ENCODE data around the gene YTHDF1.

Gene YTHDF1

GRCh38 chr20:63154395-63154794, 61.5 kb downstream of the YTHDF1 start:
- Histone ChIP-seq H3K4me3 (ENCODE audit: low read depth in 1 of 2, low read length in 2 of 2) (no peak overlapping the region), H3K36me3 (ENCODE audit: control insufficient read depth in 1 of 2, insufficient read depth in 2 of 2, low read length in 2 of 2) (no peaks in the 10 kb centered on the region), H3K27me3 (ENCODE audit: low read depth, low read length) (peaks cover 5% of the 10 kb centered on the region), H3K27ac (ENCODE audit: low read length) (no peak overlapping the region), H3K4me1 (ENCODE audit: control insufficient read depth in 1 of 2, insufficient read depth in 2 of 2, low read length in 2 of 2) (no peaks in the 10 kb centered on the region), H3K9me3 (ENCODE audit: control insufficient read depth in 1 of 2, low read length in 2 of 2) (no peaks in the 10 kb centered on the region)

- H3K27ac ChIP-seq (ENCODE audit: low read length): no peak overlapping the region
- H3K4me1 ChIP-seq (ENCODE audit: control insufficient read depth in 1 of 2, insufficient read depth in 2 of 2, low read length in 2 of 2): no peaks in the 10 kb centered on the region
- H3K36me3 ChIP-seq (ENCODE audit: control insufficient read depth in 1 of 2, insufficient read depth in 2 of 2, low read length in 2 of 2): no peaks in the 10 kb centered on the region
- peaks cover under 1 to 4% of the 10 kb centered on the region in 2 donors for H3K9me3 ChIP-seq (ENCODE audit: control insufficient read depth in 1 of 2, low read length in 2 of 2)
- H3K27me3 ChIP-seq (ENCODE audit: low read depth, low read length): peaks cover 5% of the 10 kb centered on the region
- H3K4me3 ChIP-seq (ENCODE audit: low read depth in 1 of 2, low read length in 2 of 2): no peak overlapping the region
Measured at GRCh38 chr20:63153254-63154221, 62.4 kb downstream of the YTHDF1 start.

GRCh38 chr20:63152322-63153253, 63.3 kb downstream of the YTHDF1 start:
- peaks cover 5% of the 10 kb centered on the region for H3K27me3 ChIP-seq (ENCODE audit: low read depth, low read length)
- H3K27ac ChIP-seq (ENCODE audit: low read length): no peak overlapping the region
- H3K4me3 ChIP-seq (ENCODE audit: low read depth in 1 of 2, low read length in 2 of 2): no peak overlapping the region
- no peaks in the 10 kb centered on the region for H3K4me1 ChIP-seq (ENCODE audit: control insufficient read depth in 1 of 2, insufficient read depth in 2 of 2, low read length in 2 of 2)
- H3K36me3 ChIP-seq (ENCODE audit: control insufficient read depth in 1 of 2, insufficient read depth in 2 of 2, low read length in 2 of 2): no peaks in the 10 kb centered on the region
- H3K9me3 ChIP-seq (ENCODE audit: control insufficient read depth in 1 of 2, low read length in 2 of 2): peaks cover 9 to 11% of the 10 kb centered on the region in 2 donors

- peaks cover 5% of the 10 kb centered on the region for H3K27me3 ChIP-seq (ENCODE audit: low read depth, low read length)
- no peak overlapping the region for H3K27ac ChIP-seq (ENCODE audit: low read length)
- H3K4me3 ChIP-seq (ENCODE audit: low read depth in 1 of 2, low read length in 2 of 2): no peak overlapping the region
Measured at GRCh38 chr20:63151554-63152321, 64.2 kb downstream of the YTHDF1 start.

GRCh38 chr20:63150911-63151531, 64.9 kb downstream of the YTHDF1 start:
- Histone ChIP-seq H3K27ac (ENCODE audit: low read length) (no peak overlapping the region), H3K36me3 (ENCODE audit: control insufficient read depth in 1 of 2, insufficient read depth in 2 of 2, low read length in 2 of 2) (no peaks in the 10 kb centered on the region), H3K4me3 (ENCODE audit: low read depth in 1 of 2, low read length in 2 of 2) (no peak overlapping the region), H3K27me3 (ENCODE audit: low read depth, low read length) (peaks cover 5% of the 10 kb centered on the region), H3K4me1 (ENCODE audit: control insufficient read depth in 1 of 2, insufficient read depth in 2 of 2, low read length in 2 of 2) (no peaks in the 10 kb centered on the region), H3K9me3 (ENCODE audit: control insufficient read depth in 1 of 2, low read length in 2 of 2) (peaks cover 9 to 11% of the 10 kb centered on the region in 2 donors)

More at GRCh38 chr20:63151554-63152321, 64.2 kb downstream of the YTHDF1 start:
- H3K36me3 ChIP-seq (ENCODE audit: control insufficient read depth in 1 of 2, insufficient read depth in 2 of 2, low read length in 2 of 2): no peaks in the 10 kb centered on the region
- H3K4me1 ChIP-seq (ENCODE audit: control insufficient read depth in 1 of 2, insufficient read depth in 2 of 2, low read length in 2 of 2): no peaks in the 10 kb centered on the region
- H3K9me3 ChIP-seq (ENCODE audit: control insufficient read depth in 1 of 2, low read length in 2 of 2): peaks cover 9 to 11% of the 10 kb centered on the region in 2 donors

- peaks cover 9 to 11% of the 10 kb centered on the region in 2 donors for H3K9me3 ChIP-seq (ENCODE audit: control insufficient read depth in 1 of 2, low read length in 2 of 2)
- no peak overlapping the region for H3K27ac ChIP-seq (ENCODE audit: low read length)
- H3K27me3 ChIP-seq (ENCODE audit: low read depth, low read length): peaks cover 5% of the 10 kb centered on the region
- H3K4me1 ChIP-seq (ENCODE audit: control insufficient read depth in 1 of 2, insufficient read depth in 2 of 2, low read length in 2 of 2): no peaks in the 10 kb centered on the region
- no peak overlapping the region for H3K4me3 ChIP-seq (ENCODE audit: low read depth in 1 of 2, low read length in 2 of 2)
- H3K36me3 ChIP-seq (ENCODE audit: control insufficient read depth in 1 of 2, insufficient read depth in 2 of 2, low read length in 2 of 2): no peaks in the 10 kb centered on the region
Measured at GRCh38 chr20:63150391-63150898, 65.5 kb downstream of the YTHDF1 start.

GRCh38 chr20:63149531-63150192, 66.3 kb downstream of the YTHDF1 start:
- no peaks in the 10 kb centered on the region for H3K36me3 ChIP-seq (ENCODE audit: control insufficient read depth in 1 of 2, insufficient read depth in 2 of 2, low read length in 2 of 2)
- H3K27ac ChIP-seq (ENCODE audit: low read length): no peak overlapping the region
- H3K9me3 ChIP-seq (ENCODE audit: control insufficient read depth in 1 of 2, low read length in 2 of 2): peaks cover 9 to 11% of the 10 kb centered on the region in 2 donors
- H3K4me1 ChIP-seq (ENCODE audit: control insufficient read depth in 1 of 2, insufficient read depth in 2 of 2, low read length in 2 of 2): no peaks in the 10 kb centered on the region
- no peak overlapping the region for H3K4me3 ChIP-seq (ENCODE audit: low read depth in 1 of 2, low read length in 2 of 2)
- H3K27me3 ChIP-seq (ENCODE audit: low read depth, low read length): peaks cover 5% of the 10 kb centered on the region

GRCh38 chr20:63148696-63149095, 67.2 kb downstream of the YTHDF1 start:
- Histone ChIP-seq H3K27me3 (ENCODE audit: low read depth, low read length) (peaks cover 5% of the 10 kb centered on the region), H3K4me3 (ENCODE audit: low read depth in 1 of 2, low read length in 2 of 2) (no peak overlapping the region), H3K9me3 (ENCODE audit: control insufficient read depth in 1 of 2, low read length in 2 of 2) (peaks cover 9 to 11% of the 10 kb centered on the region in 2 donors), H3K4me1 (ENCODE audit: control insufficient read depth in 1 of 2, insufficient read depth in 2 of 2, low read length in 2 of 2) (no peaks in the 10 kb centered on the region), H3K27ac (ENCODE audit: low read length) (no peak overlapping the region), H3K36me3 (ENCODE audit: control insufficient read depth in 1 of 2, insufficient read depth in 2 of 2, low read length in 2 of 2) (no peaks in the 10 kb centered on the region)

GRCh38 chr20:63147532-63147931, 68.4 kb downstream of the YTHDF1 start:
- H3K36me3 ChIP-seq (ENCODE audit: control insufficient read depth in 1 of 2, insufficient read depth in 2 of 2, low read length in 2 of 2): no peaks in the 10 kb centered on the region
- H3K9me3 ChIP-seq (ENCODE audit: control insufficient read depth in 1 of 2, low read length in 2 of 2): peaks cover 9 to 11% of the 10 kb centered on the region in 2 donors
- no peak overlapping the region for H3K27ac ChIP-seq (ENCODE audit: low read length)
- H3K4me1 ChIP-seq (ENCODE audit: control insufficient read depth in 1 of 2, insufficient read depth in 2 of 2, low read length in 2 of 2): no peaks in the 10 kb centered on the region
- peaks cover 5% of the 10 kb centered on the region for H3K27me3 ChIP-seq (ENCODE audit: low read depth, low read length)
- H3K4me3 ChIP-seq (ENCODE audit: low read depth in 1 of 2, low read length in 2 of 2): no peak overlapping the region

Data from muscle layer of duodenum (tissue), 2 donors.